DOHH2 (cell line): ENCODE data around the gene PAPPA.

Source experiments
- EZH2phosphoT487 ChIP-seq: fragments of 200-600 bp; sonication (generic); IDR thresholded peaks from 2 replicates; pipeline ENCODE4 v1.6.1; 2017; ENCODE audit warnings: borderline replicate concordance, mild to moderate bottlenecking, antibody characterized with exemption, low read length, moderate library complexity, mixed read lengths
- TF ChIP-seq, protein P1 (sequence below): fragments of 200-600 bp; sonication (generic); IDR thresholded peaks from one replicate; pipeline ENCODE4 v1.5.1; 2014; ENCODE audit warnings: antibody characterized with exemption, mild to moderate bottlenecking, low read depth, low read length; ENCODE audit not compliant: poor library complexity, severe bottlenecking

DNA sequence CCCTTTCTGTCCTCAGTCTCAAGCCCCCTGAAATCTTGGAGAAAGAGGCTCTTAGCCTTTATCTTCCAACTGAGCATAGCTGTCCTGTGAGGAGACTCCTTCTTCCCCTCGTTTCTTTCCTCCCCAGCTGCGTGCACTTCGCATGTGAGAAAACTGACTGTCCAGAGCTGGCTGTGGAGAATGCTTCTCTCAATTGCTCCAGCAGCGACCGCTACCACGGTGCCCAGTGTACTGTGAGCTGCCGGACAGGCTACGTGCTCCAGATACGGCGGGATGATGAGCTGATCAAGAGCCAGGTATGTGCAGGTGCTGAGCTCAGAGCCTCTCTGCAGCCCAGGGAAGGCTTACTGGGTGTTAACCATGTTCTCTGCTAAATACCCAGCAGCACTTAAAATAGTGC lies 190.8 kb downstream of the PAPPA start:
- TF ChIP-seq, protein P1, sequence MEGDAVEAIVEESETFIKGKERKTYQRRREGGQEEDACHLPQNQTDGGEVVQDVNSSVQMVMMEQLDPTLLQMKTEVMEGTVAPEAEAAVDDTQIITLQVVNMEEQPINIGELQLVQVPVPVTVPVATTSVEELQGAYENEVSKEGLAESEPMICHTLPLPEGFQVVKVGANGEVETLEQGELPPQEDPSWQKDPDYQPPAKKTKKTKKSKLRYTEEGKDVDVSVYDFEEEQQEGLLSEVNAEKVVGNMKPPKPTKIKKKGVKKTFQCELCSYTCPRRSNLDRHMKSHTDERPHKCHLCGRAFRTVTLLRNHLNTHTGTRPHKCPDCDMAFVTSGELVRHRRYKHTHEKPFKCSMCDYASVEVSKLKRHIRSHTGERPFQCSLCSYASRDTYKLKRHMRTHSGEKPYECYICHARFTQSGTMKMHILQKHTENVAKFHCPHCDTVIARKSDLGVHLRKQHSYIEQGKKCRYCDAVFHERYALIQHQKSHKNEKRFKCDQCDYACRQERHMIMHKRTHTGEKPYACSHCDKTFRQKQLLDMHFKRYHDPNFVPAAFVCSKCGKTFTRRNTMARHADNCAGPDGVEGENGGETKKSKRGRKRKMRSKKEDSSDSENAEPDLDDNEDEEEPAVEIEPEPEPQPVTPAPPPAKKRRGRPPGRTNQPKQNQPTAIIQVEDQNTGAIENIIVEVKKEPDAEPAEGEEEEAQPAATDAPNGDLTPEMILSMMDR, result no peak
- TF ChIP-seq EZH2phosphoT487, result no peak
